ENCODE results near the gene SERPINA6.
A peak's percentile ranks its signal among the peaks of the same experiment; 100 is the strongest.
"Not testable (repeated sequence)": the region's sequence is repeated elsewhere in the genome, so short reads cannot be mapped to it uniquely, and the experiment has no call there.

The SERPINA6 gene

DNA sequence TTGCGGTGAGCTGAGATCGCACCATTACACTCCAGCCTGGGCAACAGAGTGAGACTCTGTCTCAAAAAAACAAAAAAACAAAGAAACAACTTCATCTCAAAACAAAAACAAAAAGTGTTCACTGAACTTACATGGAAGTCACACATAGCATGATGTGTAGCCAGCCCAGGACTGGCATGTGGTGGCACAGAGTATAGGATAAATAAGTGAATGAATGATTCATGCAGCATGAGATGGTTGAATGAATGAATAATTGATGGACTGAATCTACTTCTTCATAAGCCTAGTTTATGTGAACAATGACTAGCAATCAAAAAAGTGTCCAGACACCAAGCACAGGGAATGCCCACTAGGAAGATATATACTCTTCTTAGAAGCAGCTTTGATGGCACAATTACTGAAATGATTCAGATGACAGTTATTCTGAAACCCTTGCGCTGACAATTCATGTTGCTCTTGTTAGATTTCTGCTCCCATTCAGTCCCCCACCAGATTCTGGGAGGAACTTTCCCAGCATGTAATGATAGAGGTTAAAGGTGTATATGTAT is 31.6 kb upstream of the SERPINA6 start:
- peak; percentile 14 for DNase-seq (ENCODE audit: extremely low spot score)
- POLR2A ChIA-PET: no interaction called here
- TF ChIP-seq, protein P1, sequence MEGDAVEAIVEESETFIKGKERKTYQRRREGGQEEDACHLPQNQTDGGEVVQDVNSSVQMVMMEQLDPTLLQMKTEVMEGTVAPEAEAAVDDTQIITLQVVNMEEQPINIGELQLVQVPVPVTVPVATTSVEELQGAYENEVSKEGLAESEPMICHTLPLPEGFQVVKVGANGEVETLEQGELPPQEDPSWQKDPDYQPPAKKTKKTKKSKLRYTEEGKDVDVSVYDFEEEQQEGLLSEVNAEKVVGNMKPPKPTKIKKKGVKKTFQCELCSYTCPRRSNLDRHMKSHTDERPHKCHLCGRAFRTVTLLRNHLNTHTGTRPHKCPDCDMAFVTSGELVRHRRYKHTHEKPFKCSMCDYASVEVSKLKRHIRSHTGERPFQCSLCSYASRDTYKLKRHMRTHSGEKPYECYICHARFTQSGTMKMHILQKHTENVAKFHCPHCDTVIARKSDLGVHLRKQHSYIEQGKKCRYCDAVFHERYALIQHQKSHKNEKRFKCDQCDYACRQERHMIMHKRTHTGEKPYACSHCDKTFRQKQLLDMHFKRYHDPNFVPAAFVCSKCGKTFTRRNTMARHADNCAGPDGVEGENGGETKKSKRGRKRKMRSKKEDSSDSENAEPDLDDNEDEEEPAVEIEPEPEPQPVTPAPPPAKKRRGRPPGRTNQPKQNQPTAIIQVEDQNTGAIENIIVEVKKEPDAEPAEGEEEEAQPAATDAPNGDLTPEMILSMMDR (IDR thresholded peaks at IDR 0.05; ENCODE audit: control extremely low read depth, extremely low read depth, low read depth, missing control alignments): no peak
- CTCF ChIA-PET: interaction anchor here (1.4 kb wide), 2 partner anchors 19 to 131 kb away, joined by 3 to 4 read pairs; no protein-coding TSS in a partner anchor

DNA sequence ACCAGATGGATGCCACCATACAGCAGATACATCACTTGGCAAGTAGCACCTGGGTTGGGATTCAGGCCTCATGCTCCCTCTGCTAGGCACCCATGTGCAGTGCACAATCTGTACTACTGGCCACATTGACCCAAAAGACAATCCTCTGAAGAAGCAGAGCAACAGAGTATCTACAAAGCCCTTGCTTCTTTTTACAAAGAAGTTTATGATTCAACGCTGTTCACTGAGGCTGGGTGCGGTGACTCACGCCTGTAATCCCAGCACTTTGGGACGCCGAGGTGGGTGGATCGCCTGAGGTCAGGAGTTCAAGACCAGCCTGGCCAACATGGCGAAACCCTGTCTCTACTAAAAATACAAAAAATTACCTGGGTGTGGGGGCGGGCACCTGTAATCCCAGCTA is 31.1 kb upstream of the SERPINA6 start:
- DNase-seq (ENCODE audit: extremely low spot score); POLR2A ChIA-PET: not testable (repeated sequence)
- CTCF ChIA-PET: interaction anchor here (1.4 kb wide), 1 partner anchor 132 kb away, joined by 4 read pairs; no protein-coding TSS in a partner anchor

DNA sequence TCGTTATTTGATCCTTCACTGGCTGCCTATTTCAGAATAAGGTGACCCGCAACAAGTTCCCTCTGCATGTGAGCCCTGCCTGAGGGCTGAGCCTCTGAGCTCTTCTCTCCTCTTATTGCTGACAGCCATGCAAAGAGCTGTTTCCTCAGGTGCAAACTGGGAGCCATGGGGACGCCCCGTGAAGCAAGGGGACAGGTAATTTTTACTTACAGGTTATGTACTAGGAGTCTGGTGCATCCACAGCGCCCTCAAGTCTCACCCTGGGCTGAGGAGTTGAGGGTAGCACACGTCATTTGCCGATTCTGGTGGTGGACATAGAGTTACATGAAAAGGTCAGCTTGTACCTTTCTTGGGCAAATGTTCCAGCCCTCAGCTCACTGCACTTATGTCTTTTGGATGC is 26.1 kb upstream of the SERPINA6 start:
- no peak for DNase-seq (ENCODE audit: extremely low spot score)
- ChIA-PET CTCF (interaction anchor here (1.1 kb wide), 1 partner anchor 12 kb away, joined by 3 read pairs; no protein-coding TSS in a partner anchor), POLR2A (no interaction called here)
- TF ChIP-seq, protein P1 (IDR thresholded peaks at IDR 0.05; ENCODE audit: control extremely low read depth, extremely low read depth, low read depth, missing control alignments): no peak

DNA sequence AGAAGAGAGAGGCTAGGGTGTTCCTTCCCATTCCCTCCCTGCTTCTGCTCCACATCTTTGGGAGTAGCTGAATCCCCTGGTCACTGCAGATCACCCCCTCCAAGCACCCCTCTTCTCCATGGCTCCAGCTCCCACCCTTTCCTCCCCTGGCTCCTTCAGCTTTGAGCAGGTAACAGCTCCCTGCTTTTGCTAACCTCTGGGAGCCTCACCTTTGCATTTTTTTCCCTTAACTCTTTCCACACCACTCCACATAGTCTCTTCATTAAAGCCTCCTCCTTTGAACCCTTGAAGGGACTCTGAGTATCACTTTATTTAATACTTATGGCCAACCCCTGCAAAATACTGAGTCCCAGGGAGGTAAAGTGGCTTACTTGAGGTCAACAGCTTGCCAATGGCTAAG is 25.7 kb upstream of the SERPINA6 start:
- TF ChIP-seq, protein P1 (IDR thresholded peaks at IDR 0.05; ENCODE audit: control extremely low read depth, extremely low read depth, low read depth, missing control alignments): no peak
- no peak for DNase-seq (ENCODE audit: extremely low spot score)
- POLR2A ChIA-PET: no interaction called here
- CTCF ChIA-PET: no interaction called here

DNA sequence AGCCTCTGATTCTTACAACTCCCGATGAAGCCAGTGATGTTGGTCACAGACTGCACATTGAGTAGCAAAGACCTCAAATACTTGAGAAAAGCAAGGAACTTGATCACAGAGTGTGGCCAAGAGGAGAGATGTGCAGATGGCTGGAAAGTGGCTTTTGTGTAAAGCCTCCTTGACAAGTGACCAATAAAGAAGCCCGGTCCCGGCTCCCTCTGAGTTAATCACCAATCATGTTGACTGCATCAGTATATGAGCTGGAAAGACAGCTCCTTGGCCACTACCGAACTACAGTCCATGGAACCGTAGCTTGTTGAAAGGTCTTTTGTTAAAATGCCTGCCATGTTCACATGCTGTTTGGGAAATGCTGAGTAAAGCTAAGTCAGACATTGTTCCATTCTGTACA is 23.7 kb upstream of the SERPINA6 start:
- ChIA-PET CTCF (no interaction called here), POLR2A (no interaction called here)
- TF ChIP-seq, protein P1 (IDR thresholded peaks at IDR 0.05; ENCODE audit: control extremely low read depth, extremely low read depth, low read depth, missing control alignments): no peak
- no peak for DNase-seq (ENCODE audit: extremely low spot score)

DNA sequence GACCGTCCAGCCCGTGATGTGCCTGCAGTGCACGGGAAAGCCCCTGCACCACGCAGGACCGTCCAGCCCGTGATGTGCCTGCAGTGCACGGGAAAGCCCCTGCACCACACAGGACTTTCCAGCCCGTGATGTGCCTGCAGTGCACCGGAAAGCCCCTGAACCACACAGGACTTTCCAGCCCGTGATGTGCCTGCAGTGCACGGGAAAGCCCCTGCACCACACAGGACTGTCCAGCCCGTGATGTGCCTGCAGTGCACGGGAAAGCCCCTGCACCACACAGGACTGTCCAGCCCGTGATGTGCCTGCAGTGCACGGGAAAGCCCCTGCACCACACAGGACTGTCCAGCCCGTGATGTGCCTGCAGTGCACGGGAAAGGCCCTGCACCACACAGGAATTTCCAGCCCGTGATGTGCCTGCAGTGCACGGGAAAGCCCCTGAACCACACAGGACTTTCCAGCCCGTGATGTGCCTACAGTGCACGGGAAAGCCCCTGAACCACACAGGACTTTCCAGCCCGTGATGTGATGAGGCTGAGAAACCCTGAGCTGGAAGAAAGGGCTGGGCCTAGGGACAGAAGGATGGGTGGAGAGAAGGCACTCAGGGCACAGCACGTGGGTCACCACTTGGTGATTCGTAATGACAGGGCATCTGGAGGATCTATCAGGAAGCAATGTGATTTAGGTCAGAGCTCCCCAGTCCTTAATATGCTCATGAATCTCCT is 23.1 kb upstream of the SERPINA6 start:
- POLR2A ChIA-PET; CTCF ChIA-PET; DNase-seq (ENCODE audit: extremely low spot score): not testable (repeated sequence)

DNA sequence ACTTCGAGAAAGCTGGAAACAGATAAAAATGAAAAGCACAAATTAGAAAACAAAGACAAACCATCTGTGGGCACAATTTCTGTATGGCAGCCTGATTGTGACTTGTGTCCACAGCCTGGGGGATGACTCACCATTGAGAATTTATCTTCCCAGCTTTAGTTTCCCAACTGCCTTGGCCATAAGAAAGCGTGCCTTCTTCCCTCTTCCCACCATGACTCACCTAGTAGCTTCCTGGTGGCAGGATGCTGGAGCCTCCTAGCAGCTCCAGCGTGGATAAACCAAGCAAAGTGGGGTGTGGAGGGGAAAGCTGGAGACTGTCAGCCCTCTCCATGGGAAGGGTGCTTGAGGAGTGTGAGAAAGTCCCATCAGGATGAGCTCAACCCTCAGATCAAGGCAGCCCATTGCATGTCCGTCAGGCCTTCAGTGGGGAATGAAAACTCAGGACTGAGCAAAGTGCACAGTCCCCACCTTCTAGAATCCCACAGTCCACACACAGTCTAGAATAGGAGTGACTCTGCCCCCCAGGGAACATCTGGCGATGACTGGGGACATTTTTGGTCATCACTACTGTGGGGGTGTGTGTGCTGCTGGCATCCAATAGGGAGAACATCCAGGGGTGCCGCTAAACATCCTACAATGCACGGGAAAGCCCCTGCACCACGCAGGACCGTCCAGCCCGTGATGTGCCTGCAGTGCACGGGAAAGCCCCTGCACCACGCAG is 22.4 kb upstream of the SERPINA6 start:
- no peak for DNase-seq (ENCODE audit: extremely low spot score)
- TF ChIP-seq, protein P1 (IDR thresholded peaks at IDR 0.05; ENCODE audit: control extremely low read depth, extremely low read depth, low read depth, missing control alignments): no peak
- ChIA-PET POLR2A (interaction anchor here (0.5 kb wide), 1 partner anchor 866 kb away, joined by 8 read pairs; no protein-coding TSS in a partner anchor), CTCF (no interaction called here)
